KMS-11 (cell line): ENCODE results near the gene CALML5.

Source experiments
- H2AFZ ChIP-seq: fragments of 200-600 bp; sonication (generic); 2 replicates; pipeline ENCODE4 v1.6.1; 2016; ENCODE audit warnings: antibody characterized with exemption, mixed run types, low read depth
- H3K27ac ChIP-seq: fragments of 200-600 bp; sonication (generic); 2 replicates; pipeline ENCODE4 v1.6.1; 2016; ENCODE audit warnings: mild to moderate bottlenecking, mixed run types
- H3K27me3 ChIP-seq: fragments of 200-600 bp; sonication (generic); 2 replicates; pipeline ENCODE4 v1.6.1; 2017; ENCODE audit warnings: mild to moderate bottlenecking, low read depth, mixed run types, moderate library complexity; ENCODE audit not compliant: insufficient read depth
- H3K36me3 ChIP-seq: fragments of 200-600 bp; sonication (generic); 2 replicates; pipeline ENCODE4 v1.6.1; 2017; ENCODE audit warnings: mild to moderate bottlenecking, mixed run types; ENCODE audit not compliant: insufficient read depth
- H3K4me1 ChIP-seq: fragments of 200-600 bp; sonication (generic); 2 replicates; pipeline ENCODE4 v1.6.1; 2016; ENCODE audit warnings: mild to moderate bottlenecking, low read depth, mixed run types; ENCODE audit not compliant: poor library complexity, severe bottlenecking
- H3K4me2 ChIP-seq: fragments of 200-600 bp; sonication (generic); 2 replicates; pipeline ENCODE4 v1.7.0; 2016; ENCODE audit warnings: mild to moderate bottlenecking, mixed run types
- H3K4me3 ChIP-seq: fragments of 200-600 bp; sonication (generic); IDR thresholded peaks from 2 replicates; pipeline ENCODE4 v1.6.1; 2017; ENCODE audit warnings: low read depth, low read length, mixed read lengths; ENCODE audit not compliant: insufficient read depth
- H3K79me2 ChIP-seq: fragments of 200-600 bp; sonication (generic); 2 replicates; pipeline ENCODE4 v1.6.1; 2016; ENCODE audit warnings: low read depth, mixed run types; ENCODE audit not compliant: insufficient read depth
- H3K9ac ChIP-seq: fragments of 200-600 bp; sonication (generic); 2 replicates; pipeline ENCODE4 v1.6.1; 2016; ENCODE audit warnings: mild to moderate bottlenecking, mixed run types
- H4K20me1 ChIP-seq: fragments of 200-600 bp; sonication (generic); 2 replicates; pipeline ENCODE4 v1.6.1; 2016; ENCODE audit warnings: mild to moderate bottlenecking, mixed run types; ENCODE audit not compliant: insufficient read depth
- TF ChIP-seq, protein P1 (sequence below): fragments of 200-600 bp; sonication (generic); conservative IDR thresholded peaks from 2 replicates; pipeline ENCODE4 v1.6.1; 2017; ENCODE audit warnings: low read depth, mild to moderate bottlenecking, antibody characterized with exemption, low read length, moderate library complexity, mixed read lengths

CALML5 gene

DNA sequence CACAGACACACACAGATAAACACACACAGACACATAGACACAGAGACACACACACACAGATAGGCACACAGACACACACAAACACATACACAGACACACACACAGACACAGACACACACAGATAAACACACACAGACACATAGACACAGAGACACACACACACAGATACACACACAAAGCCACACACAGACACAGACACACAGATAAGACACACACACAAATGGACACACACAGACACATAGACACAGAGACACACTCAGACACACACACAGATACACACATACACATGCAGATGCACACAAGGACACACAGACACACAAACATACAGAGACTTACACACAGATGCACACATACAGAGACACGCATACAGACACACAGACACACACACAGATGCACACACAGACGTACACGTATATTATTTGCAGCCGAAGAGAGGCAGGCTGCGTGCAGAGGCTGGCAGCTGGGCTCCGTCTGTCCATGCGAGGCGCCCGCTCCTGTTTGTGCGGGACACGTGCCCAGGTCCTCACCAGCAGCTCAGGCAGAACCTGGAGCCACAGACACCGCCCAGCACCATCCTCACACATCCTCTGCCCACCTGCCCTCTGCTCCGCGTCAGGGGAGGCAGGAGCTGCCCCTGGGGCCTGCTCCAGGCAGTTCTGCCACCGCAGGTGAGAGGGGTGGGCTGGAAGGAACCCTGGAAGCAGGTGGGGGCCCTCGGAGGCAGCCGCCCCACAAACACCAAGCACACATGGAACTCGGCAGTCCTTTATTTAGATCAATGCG lies 1.2 kb downstream of the CALML5 start:
- Histone ChIP-seq H3K79me2 (no peaks in the 10 kb centered on the region), H3K27me3 (no peaks in the 10 kb centered on the region), H2AFZ (no peak overlapping the region), H3K4me2 (no peak overlapping the region), H3K4me3 (no peak overlapping the region), H4K20me1 (no peaks in the 10 kb centered on the region), H3K36me3 (no peaks in the 10 kb centered on the region), H3K4me1 (no peaks in the 10 kb centered on the region), H3K9ac (no peak overlapping the region), H3K27ac (no peak overlapping the region)
- TF ChIP-seq, protein P1, sequence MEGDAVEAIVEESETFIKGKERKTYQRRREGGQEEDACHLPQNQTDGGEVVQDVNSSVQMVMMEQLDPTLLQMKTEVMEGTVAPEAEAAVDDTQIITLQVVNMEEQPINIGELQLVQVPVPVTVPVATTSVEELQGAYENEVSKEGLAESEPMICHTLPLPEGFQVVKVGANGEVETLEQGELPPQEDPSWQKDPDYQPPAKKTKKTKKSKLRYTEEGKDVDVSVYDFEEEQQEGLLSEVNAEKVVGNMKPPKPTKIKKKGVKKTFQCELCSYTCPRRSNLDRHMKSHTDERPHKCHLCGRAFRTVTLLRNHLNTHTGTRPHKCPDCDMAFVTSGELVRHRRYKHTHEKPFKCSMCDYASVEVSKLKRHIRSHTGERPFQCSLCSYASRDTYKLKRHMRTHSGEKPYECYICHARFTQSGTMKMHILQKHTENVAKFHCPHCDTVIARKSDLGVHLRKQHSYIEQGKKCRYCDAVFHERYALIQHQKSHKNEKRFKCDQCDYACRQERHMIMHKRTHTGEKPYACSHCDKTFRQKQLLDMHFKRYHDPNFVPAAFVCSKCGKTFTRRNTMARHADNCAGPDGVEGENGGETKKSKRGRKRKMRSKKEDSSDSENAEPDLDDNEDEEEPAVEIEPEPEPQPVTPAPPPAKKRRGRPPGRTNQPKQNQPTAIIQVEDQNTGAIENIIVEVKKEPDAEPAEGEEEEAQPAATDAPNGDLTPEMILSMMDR: no peak

- H3K4me1 ChIP-seq: no peaks in the 10 kb centered on the region
- no peak overlapping the region for H3K9ac ChIP-seq
- no peak overlapping the region for H3K4me3 ChIP-seq
- no peaks in the 10 kb centered on the region for H3K79me2 ChIP-seq
- no peaks in the 10 kb centered on the region for H3K36me3 ChIP-seq
- TF ChIP-seq, protein P1: no peak
- no peak overlapping the region for H2AFZ ChIP-seq
- no peaks in the 10 kb centered on the region for H3K27me3 ChIP-seq
- no peaks in the 10 kb centered on the region for H4K20me1 ChIP-seq
- H3K27ac ChIP-seq: no peak overlapping the region
- H3K4me2 ChIP-seq: no peak overlapping the region
Observed at GRCh38 chr10:5497289-5497688, 2.1 kb downstream of the CALML5 start.

- Histone ChIP-seq H3K79me2 (no peaks in the 10 kb centered on the region), H3K9ac (no peak overlapping the region), H3K36me3 (no peaks in the 10 kb centered on the region), H3K4me1 (no peaks in the 10 kb centered on the region), H2AFZ (no peak overlapping the region), H3K27ac (no peak overlapping the region), H4K20me1 (no peaks in the 10 kb centered on the region), H3K27me3 (no peaks in the 10 kb centered on the region), H3K4me2 (no peak overlapping the region), H3K4me3 (no peak overlapping the region)
- TF ChIP-seq, protein P1: no peak
Observed at GRCh38 chr10:5496261-5497250, 2.8 kb downstream of the CALML5 start.

DNA sequence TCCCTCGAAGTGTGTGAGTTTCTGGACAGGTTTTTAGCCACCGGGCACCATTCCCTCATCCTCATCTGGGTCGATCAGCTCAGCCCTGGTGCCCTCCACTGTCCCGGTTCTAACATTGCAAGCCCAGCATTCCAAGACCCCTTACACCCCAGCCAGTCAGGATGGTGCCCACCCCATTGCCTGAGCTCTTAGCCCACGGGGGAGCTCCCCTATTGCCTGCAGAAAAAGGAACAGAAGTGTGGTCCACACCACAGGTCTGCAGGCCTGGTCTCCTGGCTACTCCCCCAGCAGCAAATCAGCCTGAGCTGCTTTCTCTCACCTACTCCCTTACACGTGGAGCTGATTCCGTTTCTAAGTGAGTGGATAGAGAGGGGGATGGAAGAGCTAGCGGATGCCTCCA lies 4.8 kb downstream of the CALML5 start:
- Histone ChIP-seq H3K27ac (no peak overlapping the region), H3K36me3 (no peaks in the 10 kb centered on the region), H3K4me2 (no peak overlapping the region), H3K79me2 (no peaks in the 10 kb centered on the region), H3K4me3 (no peak overlapping the region), H3K27me3 (no peaks in the 10 kb centered on the region), H3K9ac (no peak overlapping the region), H3K4me1 (no peaks in the 10 kb centered on the region), H4K20me1 (no peaks in the 10 kb centered on the region), H2AFZ (no peak overlapping the region)
- TF ChIP-seq, protein P1: no peak
